Gastrocnemius medialis (tissue), 4 donors: ENCODE results near the gene ITIH3.

Experiments used
- CTCF ChIP-seq, 5 experiments: fragments of 450-650 bp in 3 of 5; fragments of 200-600 bp in 2 of 5; sonication (generic) in 2 of 5; IDR thresholded peaks in 4 of 5; conservative IDR thresholded peaks in 1 of 5; 1 replicate in 4 of 5; 2 replicates in 1 of 5; pipeline ENCODE4 v1.5.1; 2016 to 2019; ENCODE audit warnings: antibody characterized with exemption in 5 of 5, mild to moderate bottlenecking in 3 of 5, moderate library complexity in 3 of 5
- POLR2A ChIP-seq, 2 donors: fragments of 450-650 bp; IDR thresholded peaks; one replicate each; pipeline ENCODE4 v1.6.1; 2017; ENCODE audit warnings: antibody characterized with exemption in 2 of 2, mild to moderate bottlenecking in 2 of 2, moderate library complexity in 2 of 2

DNA sequence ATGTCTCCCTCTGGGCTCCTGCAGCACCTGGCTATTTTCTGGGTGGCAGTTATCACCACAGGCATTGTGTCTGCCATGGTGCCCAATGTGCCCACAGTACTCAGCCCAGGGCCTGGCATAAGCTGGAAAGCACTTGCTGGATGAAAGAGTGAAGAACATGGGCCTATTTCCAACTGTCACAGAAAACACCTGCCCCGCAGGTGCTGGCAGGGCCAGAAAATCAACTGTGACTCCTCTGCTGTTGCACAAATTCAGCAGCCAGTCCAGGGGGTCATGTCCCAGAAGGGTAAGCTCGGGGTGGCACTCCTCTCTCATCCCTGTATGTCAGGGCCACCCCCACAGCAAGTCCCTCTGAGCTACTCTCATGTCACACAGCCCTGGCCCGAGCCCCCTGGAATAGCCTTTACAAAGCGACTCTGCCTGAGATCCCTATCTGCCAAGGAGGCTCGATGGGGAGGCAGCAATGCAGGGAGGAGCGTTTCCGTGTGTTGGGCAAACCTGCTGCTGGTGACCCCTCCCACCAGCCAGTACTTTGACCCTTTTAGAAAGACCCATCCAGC is 16.9 kb downstream of the ITIH3 start:
- TF ChIP-seq CTCF (IDR thresholded peaks at IDR 0.05 in 4 of 5, conservative IDR thresholded peaks at IDR 0.05 in 1 of 5) (no peak), POLR2A (IDR thresholded peaks at IDR 0.05) (no peak)
